ENCODE data around the gene CDV3. TPM values are rescaled to one million over a fixed set of nuclear protein-coding genes. Genes with fewer than 3 reads are reported as not detected.
A peak's percentile ranks its signal among the peaks of the same experiment; 100 is the strongest.

Gene CDV3
- total and polyA plus RNA-seq, 2 donors (not counting 3 experiments of a cell fraction or from before 2014, with no cell fraction given) = 46.7 to 229 TPM

GRCh38 chr3:133531981-133532380 lies 41.5 kb upstream of the CDV3 start:
- Histone ChIP-seq H3K9me1 (replicated peaks; ENCODE audit: control insufficient read depth, extremely low read depth, insufficient read depth, low read length) (no peaks in the 10 kb centered on the region), H2AFZ (ENCODE audit: low read depth, low read length) (no peak overlapping the region), H3K4me3 (replicated peaks in 1 of 3; ENCODE audit: insufficient read depth in 1 of 3, low read depth in 1 of 3, low read length in 3 of 3) (no peak overlapping the region), H3K27ac (ENCODE audit: insufficient read depth, low read depth, low read length) (peak overlapping the region; percentile 49), H3K79me2 (ENCODE audit: control insufficient read depth, insufficient read depth, low read length) (no peaks in the 10 kb centered on the region), H3K4me1 (ENCODE audit: control insufficient read depth, extremely low read depth, insufficient read depth, low read length) (peaks cover 21% of the 10 kb centered on the region), H3K9ac (replicated peaks; ENCODE audit: extremely low read depth, insufficient read depth, low read length) (no peak overlapping the region), H3K4me2 (ENCODE audit: insufficient read depth, low read length) (peak overlapping the region; percentile 45), H4K20me1 (replicated peaks; ENCODE audit: control insufficient read depth, extremely low read depth, insufficient read depth, low read length) (no peaks in the 10 kb centered on the region), H3K27me3 (ENCODE audit: control insufficient read depth in 2 of 2, insufficient read depth in 2 of 2, low read length in 2 of 2) (no peaks in the 10 kb centered on the region), H3K36me3 (ENCODE audit: control insufficient read depth in 2 of 2, extremely low read depth in 1 of 2, insufficient read depth in 2 of 2, low read length in 2 of 2) (no peaks in the 10 kb centered on the region), H3K9me3 (replicated peaks; ENCODE audit: control insufficient read depth, insufficient read depth, low read length) (no peaks in the 10 kb centered on the region)
- intact Hi-C loops (cut with micrococcal nuclease) = loop anchor here (1.0 to 5.0 kb wide), 2 partner anchors 26 to 40 kb away; partner anchors contain the start of gene CDV3
- FAIRE-seq = peak; percentile 98
- TF ChIP-seq FOS (IDR thresholded peaks at IDR 0.05; ENCODE audit: borderline replicate concordance, insufficient read depth, low read length) (peak; percentile 68), POLR2AphosphoS5 (IDR thresholded peaks at IDR 0.05; ENCODE audit: insufficient read depth, low read depth, low read length) (peak; percentile 51), MYC (IDR thresholded peaks at IDR 0.05; ENCODE audit: low read depth, low read length) (no peak), JUN (IDR thresholded peaks at IDR 0.05; ENCODE audit: borderline replicate concordance, insufficient read depth, insufficient read length, low read depth) (peak; percentile 52)
- no TSS peak for BruUV-seq (replicated peaks)
- CTCF ChIA-PET = interaction anchor here (0.8 to 1.6 kb wide), 4 partner anchors 37 to 47 kb away, joined by 3 to 4 read pairs (median 3); no protein-coding TSS in a partner anchor
- dilution Hi-C loops (cut with MboI; ENCODE audit: extremely low pct_ligation_motif_present, low sequenced_read_pairs) = no loop called here
- DNase-seq (ENCODE audit: low read depth, low spot score) = peak; percentile 67
- POLR2A ChIA-PET = interaction anchor here (0.8 kb wide), 1 partner anchor 39 kb away, joined by 3 read pairs; no protein-coding TSS in a partner anchor

GRCh38 chr3:133532951-133533350 lies 40.5 kb upstream of the CDV3 start:
- H3K9me1 ChIP-seq (replicated peaks; ENCODE audit: control insufficient read depth, extremely low read depth, insufficient read depth, low read length) = no peaks in the 10 kb centered on the region
- ChIA-PET POLR2A (no interaction called here), CTCF (no interaction called here)
- TF ChIP-seq POLR2AphosphoS5 (IDR thresholded peaks at IDR 0.05; ENCODE audit: insufficient read depth, low read depth, low read length) (no peak), JUN (IDR thresholded peaks at IDR 0.05; ENCODE audit: borderline replicate concordance, insufficient read depth, insufficient read length, low read depth) (no peak), FOS (IDR thresholded peaks at IDR 0.05; ENCODE audit: borderline replicate concordance, insufficient read depth, low read length) (no peak), POLR2A (IDR thresholded peaks at IDR 0.05; ENCODE audit: low read depth, low read length) (no peak), MAX (IDR thresholded peaks at IDR 0.05; ENCODE audit: insufficient read depth, insufficient read length) (no peak), EZH2 (IDR thresholded peaks at IDR 0.05; ENCODE audit: borderline replicate concordance, low read depth, low read length, severe bottlenecking) (no peak), MYC (IDR thresholded peaks at IDR 0.05; ENCODE audit: low read depth, low read length) (no peak), CTCF (IDR thresholded peaks at IDR 0.05; ENCODE audit: extremely low read depth in 1 of 2, insufficient read depth in 1 of 2, low read depth in 1 of 2, low read length in 2 of 2) (no peak), GATA2 (IDR thresholded peaks at IDR 0.05; ENCODE audit: insufficient read depth, insufficient read length, low read depth, low read length) (no peak)
- no peaks in the 10 kb centered on the region for H3K79me2 ChIP-seq (ENCODE audit: control insufficient read depth, insufficient read depth, low read length)
- H4K20me1 ChIP-seq (replicated peaks; ENCODE audit: control insufficient read depth, extremely low read depth, insufficient read depth, low read length) = no peaks in the 10 kb centered on the region
- FAIRE-seq (no peak), DNase-seq (ENCODE audit: low read depth, low spot score) (no peak)
- no peak overlapping the region for H3K9ac ChIP-seq (replicated peaks; ENCODE audit: extremely low read depth, insufficient read depth, low read length)
- no peaks in the 10 kb centered on the region for H3K27me3 ChIP-seq (ENCODE audit: control insufficient read depth in 2 of 2, insufficient read depth in 2 of 2, low read length in 2 of 2)
- no peak overlapping the region for H3K27ac ChIP-seq (ENCODE audit: insufficient read depth, low read depth, low read length)
- H3K36me3 ChIP-seq (ENCODE audit: control insufficient read depth in 2 of 2, extremely low read depth in 1 of 2, insufficient read depth in 2 of 2, low read length in 2 of 2) = no peaks in the 10 kb centered on the region
- H3K4me3 ChIP-seq (replicated peaks in 1 of 3; ENCODE audit: insufficient read depth in 1 of 3, low read depth in 1 of 3, low read length in 3 of 3) = no peak overlapping the region
- no peak overlapping the region for H3K4me2 ChIP-seq (ENCODE audit: insufficient read depth, low read length)
- intact Hi-C loops (cut with micrococcal nuclease) (loop anchor here (1.0 to 5.0 kb wide), 2 partner anchors 27 to 39 kb away; partner anchors contain the start of gene CDV3), dilution Hi-C loops (cut with MboI; ENCODE audit: extremely low pct_ligation_motif_present, low sequenced_read_pairs) (no loop called here)
- H2AFZ ChIP-seq (ENCODE audit: low read depth, low read length) = no peak overlapping the region
- no peaks in the 10 kb centered on the region for H3K9me3 ChIP-seq (replicated peaks; ENCODE audit: control insufficient read depth, insufficient read depth, low read length)
- no TSS peak for BruUV-seq (replicated peaks)
- H3K4me1 ChIP-seq (ENCODE audit: control insufficient read depth, extremely low read depth, insufficient read depth, low read length) = peaks cover 21% of the 10 kb centered on the region

Measured in endothelial cell of umbilical vein (primary cell).